Ectodermal cell (in vitro differentiated cells): ENCODE measurements around the gene USP5.
A peak's percentile ranks its signal among the peaks of the same experiment; 100 is the strongest.

ENCODE experiments used
- H3K27ac ChIP-seq: 2 replicates; pipeline ENCODE4 v1.7.0; 2013; ENCODE audit warnings: mild to moderate bottlenecking, low read depth, low read length; ENCODE audit not compliant: insufficient read depth, poor library complexity, severe bottlenecking
- H3K27me3 ChIP-seq: 2 replicates; pipeline ENCODE4 v1.7.0; 2013; ENCODE audit warnings: mild to moderate bottlenecking, low read length; ENCODE audit not compliant: insufficient read depth, control insufficient read depth, poor library complexity, severe bottlenecking
- H3K36me3 ChIP-seq: one replicate; pipeline ENCODE4 v1.7.0; 2013; ENCODE audit warnings: low read length; ENCODE audit not compliant: control insufficient read depth, insufficient read depth
- H3K4me1 ChIP-seq: one replicate; pipeline ENCODE4 v1.7.0; 2013; ENCODE audit warnings: low read length; ENCODE audit not compliant: control insufficient read depth, insufficient read depth
- H3K4me3 ChIP-seq: 2 replicates; pipeline ENCODE4 v1.7.0; 2013; ENCODE audit warnings: low read depth, low read length, control low read depth; ENCODE audit not compliant: insufficient read depth
- H3K9me3 ChIP-seq: 2 replicates; pipeline ENCODE4 v1.7.0; 2013; ENCODE audit warnings: mild to moderate bottlenecking, low read length, moderate library complexity; ENCODE audit not compliant: control insufficient read depth
- WGBS, 2 experiments: methylation state at CpG; one replicate each; pipeline ENCODE4 v1.1.7; 2013; ENCODE audit warnings: missing lambda C conversion rate in 2 of 2; 5-methylcytosine and 5-hydroxymethylcytosine counted together

The USP5 gene

DNA sequence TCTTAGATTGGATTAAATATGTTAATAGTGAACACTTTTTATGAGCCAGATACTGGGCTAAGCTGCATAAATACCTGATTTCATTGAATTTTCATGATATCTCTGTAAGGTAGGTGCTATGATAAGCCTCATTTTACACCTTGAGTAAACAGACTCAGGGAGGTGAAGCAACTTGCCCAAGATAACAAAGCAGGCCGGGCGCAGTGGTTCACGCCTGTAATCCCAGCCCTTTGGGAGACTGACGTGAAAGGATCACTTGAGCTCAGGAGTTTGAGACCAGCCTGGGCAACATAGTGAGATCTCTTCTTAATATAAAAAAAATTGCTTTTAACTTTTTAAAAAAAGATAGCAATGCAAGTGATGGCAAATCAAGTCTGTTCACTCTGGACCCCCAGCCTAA is 9.9 kb upstream of the USP5 start:
- H3K9me3 ChIP-seq, result no peaks in the 10 kb centered on the region
- no peaks in the 10 kb centered on the region for H3K27me3 ChIP-seq
- H3K4me1 ChIP-seq, result peaks cover 23% of the 10 kb centered on the region
- 91 to 98% methylated on average over 4 of the region's 4 CpGs for WGBS, 2 experiments
- peaks cover 36% of the 10 kb centered on the region for H3K36me3 ChIP-seq
- no peak overlapping the region for H3K27ac ChIP-seq
- H3K4me3 ChIP-seq, result no peak overlapping the region

DNA sequence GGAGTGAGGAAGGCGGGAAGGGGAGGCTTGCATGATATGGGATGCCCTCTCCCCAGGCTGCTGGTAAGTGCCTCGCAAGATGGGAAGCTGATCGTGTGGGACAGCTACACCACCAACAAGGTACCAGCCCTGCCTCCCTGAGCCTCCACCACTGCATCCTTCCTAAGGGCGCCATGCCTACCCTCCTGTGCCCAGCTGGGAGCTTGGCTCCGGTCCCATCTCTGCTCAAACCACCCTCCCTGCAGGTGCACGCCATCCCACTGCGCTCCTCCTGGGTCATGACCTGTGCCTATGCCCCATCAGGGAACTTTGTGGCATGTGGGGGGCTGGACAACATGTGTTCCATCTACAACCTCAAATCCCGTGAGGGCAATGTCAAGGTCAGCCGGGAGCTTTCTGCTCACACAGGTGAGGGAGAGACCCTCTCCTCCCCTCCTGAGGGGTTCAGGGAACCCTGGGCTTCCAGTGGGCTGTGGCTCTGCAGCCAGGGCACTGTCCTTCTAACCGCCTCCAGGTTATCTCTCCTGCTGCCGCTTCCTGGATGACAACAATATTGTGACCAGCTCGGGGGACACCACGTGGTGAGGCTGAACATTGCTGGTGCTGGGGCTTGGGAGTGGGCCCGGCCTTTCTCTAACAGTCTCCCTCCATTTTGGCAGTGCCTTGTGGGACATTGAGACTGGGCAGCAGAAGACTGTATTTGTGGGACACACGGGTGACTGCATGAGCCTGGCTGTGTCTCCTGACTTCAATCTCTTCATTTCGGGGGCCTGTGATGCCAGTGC is 8.6 kb upstream of the USP5 start:
- Histone ChIP-seq H3K36me3 (peaks cover 25% of the 10 kb centered on the region), H3K4me3 (no peak overlapping the region), H3K27ac (no peak overlapping the region), H3K27me3 (no peaks in the 10 kb centered on the region), H3K4me1 (peaks cover 23% of the 10 kb centered on the region), H3K9me3 (no peaks in the 10 kb centered on the region)
- WGBS, 2 experiments, result 84 to 87% methylated on average over 16 of the region's 16 CpGs

DNA sequence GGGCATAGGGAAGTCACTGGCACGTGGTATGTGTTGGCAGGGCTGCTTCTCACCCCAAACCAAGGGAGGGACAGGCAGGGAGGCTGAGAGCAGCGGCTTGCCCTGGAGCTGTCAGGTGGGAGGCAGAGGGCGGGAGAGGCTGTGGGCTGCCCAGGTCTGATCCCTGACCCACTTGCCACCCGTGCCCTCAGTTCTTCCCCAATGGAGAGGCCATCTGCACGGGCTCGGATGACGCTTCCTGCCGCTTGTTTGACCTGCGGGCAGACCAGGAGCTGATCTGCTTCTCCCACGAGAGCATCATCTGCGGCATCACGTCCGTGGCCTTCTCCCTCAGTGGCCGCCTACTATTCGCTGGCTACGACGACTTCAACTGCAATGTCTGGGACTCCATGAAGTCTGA is 6.6 kb upstream of the USP5 start:
- H3K36me3 ChIP-seq, result peaks cover 41% of the 10 kb centered on the region
- 92 to 93% methylated on average over 17 of the region's 17 CpGs for WGBS, 2 experiments

DNA sequence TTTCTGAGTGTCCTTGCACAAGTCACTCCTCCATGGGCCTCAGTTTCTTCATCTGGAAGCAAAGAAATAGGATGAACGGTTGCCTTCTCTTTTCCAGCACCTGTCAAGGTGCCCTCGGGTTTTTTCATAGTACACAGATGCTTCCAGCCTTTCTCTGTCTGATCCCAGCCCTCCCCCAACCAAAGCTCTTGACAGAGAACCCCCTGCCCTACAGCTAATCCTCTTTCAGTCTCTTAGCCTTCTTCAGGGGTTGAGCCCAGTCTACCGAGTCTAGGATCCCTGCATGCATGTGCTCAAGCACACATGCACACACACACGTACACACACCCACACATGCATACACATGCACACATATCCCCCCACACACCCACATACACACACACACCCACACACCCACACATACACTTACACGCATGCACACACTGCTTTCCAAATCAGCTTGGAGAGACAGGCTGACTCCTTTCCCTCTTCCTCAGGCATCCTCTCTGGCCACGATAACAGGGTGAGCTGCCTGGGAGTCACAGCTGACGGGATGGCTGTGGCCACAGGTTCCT is 5.6 kb upstream of the USP5 start:
- Histone ChIP-seq H3K4me3 (no peak overlapping the region), H3K36me3 (peaks cover 43% of the 10 kb centered on the region), H3K9me3 (no peaks in the 10 kb centered on the region), H3K27me3 (no peaks in the 10 kb centered on the region), H3K27ac (no peak overlapping the region), H3K4me1 (peaks cover 16% of the 10 kb centered on the region)
- 94% methylated on average over 7 of the region's 7 CpGs for WGBS, 2 experiments

More for the DNA sequence above, 6.6 kb upstream of the USP5 start:
- Histone ChIP-seq H3K9me3 (no peaks in the 10 kb centered on the region), H3K27ac (no peak overlapping the region), H3K4me1 (peaks cover 18% of the 10 kb centered on the region), H3K4me3 (no peak overlapping the region), H3K27me3 (no peaks in the 10 kb centered on the region)

DNA sequence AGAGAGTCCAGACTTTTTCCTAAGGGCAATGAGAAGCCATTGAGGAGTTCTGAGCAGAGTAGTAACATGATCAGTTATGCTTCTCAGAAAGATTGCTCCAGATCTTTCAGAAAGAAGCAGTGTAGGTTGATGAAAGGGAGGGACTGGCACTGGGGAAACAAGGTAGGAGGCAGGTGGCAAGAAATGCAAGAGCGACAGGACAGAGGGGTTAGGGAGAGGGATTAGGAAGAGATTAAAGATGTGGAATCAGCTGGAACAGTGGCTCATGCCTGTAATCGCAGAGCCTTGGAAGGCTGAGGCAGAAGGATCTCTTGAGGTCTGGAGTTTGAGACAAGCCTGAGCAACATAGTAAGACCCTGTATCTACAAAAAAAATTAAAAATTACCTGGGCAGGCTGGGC is 4.3 kb upstream of the USP5 start:
- Histone ChIP-seq H3K27me3 (no peaks in the 10 kb centered on the region), H3K9me3 (no peaks in the 10 kb centered on the region), H3K27ac (no peak overlapping the region), H3K36me3 (peaks cover 43% of the 10 kb centered on the region), H3K4me1 (peaks cover 14% of the 10 kb centered on the region), H3K4me3 (no peak overlapping the region)
- 85 to 88% methylated on average over 2 of the region's 2 CpGs for WGBS, 2 experiments

DNA sequence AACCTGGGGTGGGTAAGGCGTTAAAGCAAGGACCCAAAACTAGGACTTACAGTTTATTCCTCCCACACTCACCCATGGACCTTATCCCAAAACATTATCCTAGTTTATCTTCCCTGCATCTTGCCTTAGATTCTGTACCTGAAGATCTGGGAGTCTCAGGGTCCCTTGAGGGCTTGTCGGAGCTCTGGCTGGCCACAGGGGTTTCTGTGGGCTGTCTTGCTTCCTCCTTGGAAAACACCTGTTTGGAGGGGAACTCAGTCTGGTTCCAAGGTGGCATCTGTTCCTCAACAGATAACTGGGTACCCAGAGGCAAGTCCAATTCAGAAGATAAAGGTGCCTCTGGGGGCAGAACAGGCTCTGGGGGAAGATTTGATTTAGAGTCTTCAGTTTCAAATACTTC is 2.5 kb upstream of the USP5 start:
- Histone ChIP-seq H3K4me3 (no peak overlapping the region), H3K36me3 (peaks cover 40% of the 10 kb centered on the region), H3K27ac (no peak overlapping the region), H3K27me3 (no peaks in the 10 kb centered on the region), H3K9me3 (no peaks in the 10 kb centered on the region), H3K4me1 (peaks cover 21% of the 10 kb centered on the region)
- 90 to 94% methylated on average over 2 of the region's 2 CpGs for WGBS, 2 experiments

DNA sequence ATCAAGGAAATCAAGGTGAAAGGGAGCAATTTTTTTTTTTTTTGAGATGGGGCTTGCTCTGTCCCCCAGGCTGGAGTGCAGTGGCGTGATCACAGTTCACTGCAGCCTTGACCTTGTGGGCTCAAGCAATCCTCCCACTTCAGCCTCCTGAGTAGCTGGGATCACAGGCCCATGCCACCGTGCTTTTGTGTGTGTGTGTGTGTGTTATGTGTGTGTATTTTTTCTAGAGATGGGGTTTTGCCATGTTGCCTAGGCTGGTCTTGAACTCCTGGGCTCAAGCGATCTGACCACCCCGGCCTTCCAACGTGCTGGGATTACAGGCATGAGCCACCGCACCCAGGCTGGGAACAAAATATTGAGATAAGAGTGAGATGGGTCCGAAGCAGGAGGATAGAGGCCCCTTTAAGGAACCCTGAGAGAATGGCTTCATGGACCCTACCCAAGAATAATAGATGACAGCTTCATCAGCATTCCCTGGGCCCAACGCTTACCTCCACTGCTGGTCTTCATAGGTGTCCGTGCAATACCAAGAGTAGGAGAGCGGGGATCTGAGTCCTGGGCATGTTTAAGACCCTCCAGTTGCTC is 1.9 kb upstream of the USP5 start:
- no peaks in the 10 kb centered on the region for H3K9me3 ChIP-seq
- H3K4me3 ChIP-seq, result peak overlapping the region; percentile 60
- WGBS, 2 experiments, result 86 to 89% methylated on average over 10 of the region's 10 CpGs
- H3K27ac ChIP-seq, result no peak overlapping the region
- peaks cover 34% of the 10 kb centered on the region for H3K36me3 ChIP-seq
- H3K4me1 ChIP-seq, result peaks cover 21% of the 10 kb centered on the region
- no peaks in the 10 kb centered on the region for H3K27me3 ChIP-seq

DNA sequence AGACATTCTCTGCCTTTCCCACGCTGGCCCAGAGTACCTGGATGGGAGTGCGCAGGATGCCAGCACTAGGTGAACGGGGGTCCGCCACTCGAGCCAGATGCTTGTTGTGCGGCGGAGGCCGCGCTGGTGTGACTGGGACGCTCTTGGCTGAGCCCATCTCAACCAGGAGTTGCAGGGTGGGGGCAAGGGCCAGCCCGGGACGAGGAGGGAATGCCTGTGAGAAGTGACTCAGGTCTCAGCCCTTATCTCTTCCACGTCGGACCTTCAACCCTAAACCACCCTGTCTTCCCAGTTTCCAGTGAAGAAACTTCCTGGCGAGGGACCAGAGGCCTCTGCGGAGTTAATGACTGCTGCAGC is 1.2 kb upstream of the USP5 start:
- Histone ChIP-seq H3K4me1 (peaks cover 21% of the 10 kb centered on the region), H3K27me3 (no peaks in the 10 kb centered on the region), H3K4me3 (peak overlapping the region; percentile 60), H3K9me3 (no peaks in the 10 kb centered on the region), H3K36me3 (peaks cover 27% of the 10 kb centered on the region), H3K27ac (no peak overlapping the region)
- WGBS, 2 experiments, result 12% methylated on average over 16 of the region's 16 CpGs

DNA sequence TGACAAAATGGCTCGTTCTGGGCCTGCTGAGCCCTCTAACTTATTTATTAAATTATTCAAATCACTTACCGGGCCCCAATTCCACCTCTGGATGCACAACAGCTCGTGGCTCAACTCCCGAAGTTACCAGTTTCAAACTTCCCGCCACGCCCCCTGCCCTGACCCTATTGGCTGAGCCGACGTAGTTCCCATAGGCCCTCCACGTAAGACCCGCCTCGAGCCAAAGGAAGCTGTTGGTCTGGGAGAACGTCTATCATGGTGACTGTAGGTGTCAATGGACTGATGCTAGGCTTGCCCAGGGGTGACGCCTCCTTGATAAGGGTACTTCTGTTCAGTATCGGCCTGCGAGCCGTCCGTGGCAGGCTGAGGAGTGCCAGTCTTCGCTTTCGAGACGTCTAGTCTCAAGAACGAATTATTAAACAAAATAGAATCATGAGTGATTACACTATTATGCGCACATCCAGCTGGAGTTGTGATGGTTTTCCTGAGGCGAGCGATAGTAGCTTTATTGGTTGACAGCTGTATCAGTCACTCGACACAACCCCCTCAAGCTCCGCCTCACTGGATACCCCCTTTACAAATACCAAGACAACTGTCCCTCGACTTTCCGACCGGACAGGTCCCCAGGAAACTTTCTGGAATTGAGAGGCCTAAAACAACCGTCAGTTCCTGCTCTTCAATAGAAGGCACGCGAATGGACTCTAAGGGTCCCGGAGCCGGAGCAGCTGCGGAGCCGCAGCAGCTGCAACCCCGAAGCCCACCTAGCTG is 613 bp upstream of the USP5 start, which contains the start of gene CDCA3:
TSS of gene CDCA3 (minus strand) at position 134 of the 768 bp plus-strand sequence. CDS start 334 bp downstream, outside the sequence.
- Histone ChIP-seq H3K27me3 (no peaks in the 10 kb centered on the region), H3K36me3 (peaks cover 22% of the 10 kb centered on the region), H3K27ac (peak within 1 kb of the TSS; percentile 78), H3K4me1 (peaks cover 21% of the 10 kb centered on the region), H3K9me3 (no peaks in the 10 kb centered on the region), H3K4me3 (peak within 1 kb of the TSS; percentile 60)
- WGBS, 2 experiments, result 0% methylated on average over 37 of the region's 37 CpGs
